HG03135 (cell line): ENCODE data around the gene KIF18A.

Experiments used
- ATAC-seq: cut with Tn5 transposase; IDR thresholded peaks from one replicate; pipeline ENCODE4 v1.9.1; 2021; ENCODE audit warnings: mild to moderate bottlenecking, moderate library complexity; ENCODE audit not compliant: unreplicated experiment

The KIF18A gene

DNA sequence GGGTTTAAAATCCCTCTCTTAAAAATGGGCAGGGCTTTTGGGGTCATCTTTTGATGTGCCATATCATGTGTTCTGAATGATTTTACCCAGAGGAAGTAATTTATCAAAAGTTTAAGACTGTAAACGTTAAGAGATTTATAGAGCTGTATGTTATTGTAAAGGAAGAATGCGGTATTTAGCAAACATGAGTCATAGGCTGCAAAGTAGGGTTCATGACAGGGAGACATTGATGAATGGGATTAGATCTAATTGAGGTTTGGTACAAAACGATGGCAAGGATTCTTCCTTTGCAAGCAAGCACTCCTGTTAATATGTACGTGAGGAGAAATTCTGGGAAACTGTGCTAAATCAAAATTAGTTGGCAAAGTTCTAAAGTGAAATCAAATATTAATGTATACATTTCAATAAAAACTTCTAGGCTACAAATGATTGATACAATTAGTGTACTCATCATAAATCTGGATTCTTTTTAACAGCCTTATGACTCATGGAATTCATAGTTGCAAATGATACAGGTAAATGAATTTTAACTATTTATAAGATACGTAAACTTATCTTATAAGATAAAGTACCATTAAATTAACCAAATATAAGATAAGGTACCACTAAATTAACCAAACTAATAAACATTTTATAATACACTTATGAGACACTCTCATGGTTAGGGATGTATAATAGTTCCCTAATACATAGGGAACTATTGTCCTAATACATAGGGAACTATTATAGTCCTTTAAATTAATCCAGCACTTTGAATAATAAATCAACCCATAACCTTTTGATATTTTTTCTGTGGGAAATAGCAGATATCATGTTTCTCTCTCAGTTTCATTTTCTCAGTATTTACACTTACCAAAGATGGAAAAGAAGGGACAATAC lies 58.4 kb downstream of the KIF18A start:
- ATAC-seq = no peak

GRCh38 chr11:28048812-28049211 lies 59.1 kb downstream of the KIF18A start:
- ATAC-seq = no peak

DNA sequence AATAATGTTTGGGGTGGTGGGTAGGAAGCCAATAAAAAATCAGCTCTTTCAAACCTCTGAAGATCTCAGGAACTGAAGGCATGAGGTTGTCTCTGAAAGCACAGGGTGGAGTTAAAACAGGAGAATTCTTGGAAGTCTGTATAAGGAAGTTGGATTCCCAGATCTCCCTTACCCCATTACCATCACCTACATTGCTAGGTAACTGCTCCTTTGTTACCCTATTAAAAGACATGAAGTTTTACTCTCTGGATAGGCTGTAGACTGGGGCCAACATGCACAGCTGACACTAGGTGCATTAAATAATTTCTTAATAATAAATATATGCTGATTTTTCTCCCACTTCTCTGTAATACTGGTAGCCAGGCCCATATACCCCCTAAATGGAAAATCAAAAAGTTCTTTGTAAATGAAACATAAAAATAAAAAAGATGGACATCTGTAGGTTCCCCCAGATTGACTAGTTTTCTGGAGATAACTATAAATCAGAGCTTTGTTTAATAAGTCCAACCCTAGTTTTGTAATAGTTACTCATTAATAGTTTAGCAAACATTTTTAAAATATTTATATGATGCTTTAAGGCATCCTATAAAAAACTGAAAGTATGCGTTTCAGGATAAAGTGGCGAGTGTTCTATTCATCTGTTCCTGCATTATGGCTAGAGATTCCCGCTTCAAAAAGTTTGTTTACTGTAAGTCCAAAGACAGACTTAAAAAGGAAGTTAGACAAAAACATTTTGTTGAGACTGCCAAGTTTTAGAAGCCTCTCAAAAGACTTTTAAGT lies 63.8 kb downstream of the KIF18A start:
- no peak for ATAC-seq

GRCh38 chr11:28040384-28040783 lies 67.6 kb downstream of the KIF18A start:
- ATAC-seq = no peak

- ATAC-seq = no peak
Observed at GRCh38 chr11:28038775-28039174, 69.2 kb downstream of the KIF18A start.

GRCh38 chr11:28026634-28027290 lies 81.2 kb downstream of the KIF18A start:
- ATAC-seq = peak; percentile 77

DNA sequence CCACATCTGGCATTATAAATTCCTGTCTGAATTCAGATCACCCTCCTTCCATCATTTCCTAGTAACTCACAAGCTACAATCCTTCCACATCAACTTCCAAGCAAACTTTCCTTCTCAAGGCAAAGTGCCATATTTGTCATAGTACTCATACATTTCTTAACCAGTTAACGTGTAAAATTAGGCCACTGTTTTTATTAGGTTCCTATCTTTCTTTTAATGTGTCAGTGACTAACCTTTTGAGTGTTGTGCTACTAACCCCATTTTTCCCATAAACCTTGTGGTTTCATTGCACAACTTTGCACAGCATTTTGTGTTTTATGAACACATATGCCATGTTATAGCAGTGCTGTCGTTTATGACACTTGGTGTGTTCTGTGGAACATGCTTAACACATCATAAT lies 90.1 kb downstream of the KIF18A start:
- no peak for ATAC-seq

- ATAC-seq = no peak
Observed at GRCh38 chr11:28011813-28012212, 96.1 kb downstream of the KIF18A start.

DNA sequence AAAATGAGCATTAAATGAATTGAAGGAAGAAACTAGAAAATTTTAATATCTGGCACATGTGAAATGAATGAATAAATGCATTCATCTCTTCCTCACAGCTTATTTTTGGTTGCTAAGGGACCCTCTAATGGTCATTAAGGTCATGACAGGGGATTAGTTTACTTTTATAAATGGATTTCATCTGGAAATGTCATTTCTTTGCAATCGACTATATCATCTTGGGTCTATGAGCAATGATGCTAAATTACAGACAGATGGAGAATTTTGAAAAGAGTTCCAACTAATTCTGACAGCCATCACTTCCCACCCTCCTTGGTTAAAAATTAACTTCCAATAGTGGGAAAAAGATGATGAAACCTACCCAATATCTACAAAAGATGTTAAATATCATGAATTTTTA lies 98.0 kb downstream of the KIF18A start:
- ATAC-seq = no peak

- ATAC-seq = no peak
Observed at GRCh38 chr11:28009388-28009787, 98.6 kb downstream of the KIF18A start.

DNA sequence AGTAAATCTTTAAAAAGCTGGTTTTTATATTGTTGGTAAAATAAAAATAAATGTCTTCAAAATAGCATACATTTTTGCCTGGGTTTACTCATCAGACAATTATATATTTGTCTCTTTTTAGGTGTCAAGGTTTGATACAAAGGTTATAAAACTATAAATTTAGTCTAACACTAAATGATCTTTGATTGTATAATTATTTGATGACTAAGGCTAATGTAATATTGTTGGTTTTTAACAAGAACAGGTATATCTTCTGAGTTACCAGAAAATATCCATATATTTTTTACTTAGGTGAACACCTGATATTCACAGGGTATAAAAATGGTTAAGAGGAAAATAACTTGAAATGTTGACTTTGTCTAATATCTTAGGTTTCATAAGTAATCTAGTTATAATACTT lies 104.3 kb downstream of the KIF18A start:
- no peak for ATAC-seq

DNA sequence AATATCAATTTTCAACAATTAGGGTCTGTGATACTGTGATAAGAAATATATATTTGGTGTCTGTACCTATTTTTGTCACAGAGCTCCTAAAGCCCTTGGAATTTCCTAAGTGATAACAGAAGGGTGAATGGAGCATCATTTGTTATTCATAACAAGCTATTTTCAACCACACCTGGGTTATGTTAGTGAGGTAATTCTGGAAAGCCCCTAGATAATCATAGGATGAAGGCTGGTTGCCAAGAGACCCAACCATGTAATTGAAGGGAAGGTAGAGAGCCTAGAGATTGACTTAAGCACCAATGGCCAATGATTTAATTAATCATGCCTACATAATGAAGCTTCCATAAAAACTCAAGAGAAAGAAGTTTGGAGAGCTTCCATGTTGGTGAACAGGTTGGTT lies 109.4 kb downstream of the KIF18A start:
- ATAC-seq = no peak

DNA sequence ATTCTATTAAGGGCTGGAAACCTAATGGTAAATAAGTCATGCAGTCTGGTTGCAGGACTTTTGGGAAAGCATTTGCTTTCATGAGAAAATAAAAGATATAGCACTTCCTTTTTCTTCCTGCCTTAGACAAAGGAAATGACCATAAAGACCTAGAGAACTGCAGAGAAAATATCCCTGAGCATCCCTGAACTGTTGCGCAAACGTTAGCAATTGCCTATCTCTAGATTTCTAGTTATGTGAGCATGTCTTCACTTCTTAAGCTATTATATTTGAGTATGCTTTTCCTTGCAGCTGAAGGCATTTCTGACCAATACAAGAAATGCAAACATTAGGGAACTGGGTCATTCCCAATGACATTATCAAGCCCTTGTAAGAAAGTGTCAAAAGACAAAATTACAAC lies 110.6 kb downstream of the KIF18A start:
- ATAC-seq = no peak

DNA sequence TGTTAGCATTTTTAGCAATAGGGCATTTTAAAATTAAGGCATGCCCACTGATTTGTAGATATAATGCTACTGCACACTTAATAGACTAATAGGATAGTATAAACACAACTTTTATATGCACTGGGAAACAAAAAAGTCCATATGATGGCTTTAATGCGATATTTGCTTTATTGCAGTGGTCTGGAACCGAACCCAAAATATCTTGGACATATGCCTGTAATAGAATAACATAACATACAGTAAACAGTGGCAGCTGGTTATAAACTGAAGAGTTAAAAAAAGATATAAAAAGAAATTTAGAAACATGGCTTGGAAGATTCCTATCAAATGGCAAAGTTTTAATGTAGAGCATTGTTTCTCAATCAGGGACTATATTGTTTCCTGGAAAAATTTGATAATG lies 111.9 kb downstream of the KIF18A start:
- no peak for ATAC-seq

DNA sequence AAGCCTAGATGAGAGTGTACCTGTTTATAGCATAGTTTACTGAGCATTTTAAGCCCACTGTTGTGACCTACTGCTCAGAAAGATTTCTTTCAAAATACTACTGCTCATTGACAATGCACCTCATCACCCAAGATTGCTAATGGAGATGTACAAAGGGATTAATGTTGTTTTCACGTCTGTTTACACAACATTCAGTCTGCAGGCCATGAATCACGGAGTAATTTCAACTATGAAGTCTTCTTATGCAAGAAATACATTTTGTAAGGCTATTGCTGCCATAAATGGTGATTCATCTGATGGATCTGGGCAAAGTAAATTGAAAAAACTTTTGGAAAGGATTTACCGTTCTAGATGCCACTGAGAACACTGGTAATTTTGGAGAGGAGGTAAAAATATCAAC lies 112.9 kb downstream of the KIF18A start:
- ATAC-seq = no peak

- ATAC-seq = no peak
Observed at GRCh38 chr11:27991736-27992135, 116.2 kb downstream of the KIF18A start.

DNA sequence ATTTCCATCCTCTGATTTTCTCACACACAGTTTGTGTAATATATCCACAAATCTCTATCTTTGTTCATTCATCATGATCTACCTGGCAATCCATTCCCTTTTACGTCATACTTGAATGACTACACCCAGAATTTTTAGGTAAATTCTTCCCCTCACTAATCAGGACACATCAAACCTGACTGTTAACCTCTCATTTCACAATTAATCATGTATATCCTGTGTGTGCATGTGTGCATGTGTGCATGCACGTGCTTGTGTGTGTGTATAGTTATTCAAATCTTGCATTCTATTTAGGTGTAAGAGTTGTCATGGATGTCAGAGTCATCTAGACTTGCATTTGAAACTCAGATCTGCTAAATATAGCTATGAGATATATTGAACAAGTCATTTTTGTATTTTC lies 130.4 kb downstream of the KIF18A start:
- no peak for ATAC-seq

- ATAC-seq = no peak
Observed at GRCh38 chr11:27977031-27977430, 130.9 kb downstream of the KIF18A start.

DNA sequence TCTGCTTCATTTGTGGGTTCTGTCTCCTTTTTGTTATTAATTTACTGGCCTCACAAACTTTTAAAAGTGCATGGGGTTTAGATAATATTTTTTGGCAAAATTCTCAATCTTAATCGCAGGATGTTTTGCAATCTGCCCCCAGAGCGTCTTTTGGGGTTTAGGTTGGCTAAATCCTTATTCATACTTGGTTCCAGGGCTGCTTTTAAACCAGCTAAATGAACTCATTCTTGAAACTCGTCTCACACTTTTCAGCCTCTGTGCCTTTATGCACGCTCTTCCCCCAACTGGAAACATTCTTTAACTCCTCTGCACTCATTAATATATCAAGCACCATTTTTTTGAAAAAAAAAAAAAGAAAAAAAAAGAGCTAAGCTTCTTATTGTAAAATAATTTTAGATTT lies 131.7 kb downstream of the KIF18A start:
- ATAC-seq = no peak

- no peak for ATAC-seq
Observed at GRCh38 chr11:27973851-27974536, 134.0 kb downstream of the KIF18A start.

DNA sequence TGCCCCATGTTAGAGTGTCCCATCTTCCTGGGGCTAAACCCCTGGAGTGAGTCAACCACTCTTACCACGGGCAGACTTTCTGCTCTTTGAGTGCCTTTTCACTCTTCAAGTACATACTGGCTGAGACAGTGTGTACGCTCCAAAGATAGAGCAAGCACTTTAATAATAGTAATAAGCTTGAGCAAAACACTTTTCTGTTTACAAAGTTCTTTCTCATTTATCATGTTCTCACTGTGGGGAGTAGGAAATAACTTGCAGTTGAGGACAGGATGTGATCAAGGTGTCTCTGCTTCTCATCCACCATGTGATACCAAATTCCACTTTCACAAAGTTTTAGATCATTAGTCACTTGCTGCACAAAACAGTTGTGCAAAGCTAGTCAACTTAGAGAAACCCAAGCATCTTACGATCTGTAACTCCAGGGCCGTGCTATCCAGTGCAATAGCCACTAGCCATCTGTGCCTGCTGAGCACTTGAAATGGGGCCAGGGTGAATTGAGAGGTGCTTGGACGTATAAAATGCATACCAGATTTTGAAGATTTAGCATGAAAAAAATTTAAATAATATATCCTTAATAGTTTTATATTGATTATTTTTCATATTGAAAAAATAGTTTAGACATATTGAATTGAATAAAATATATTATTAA lies 135.3 kb downstream of the KIF18A start:
- no peak for ATAC-seq
